MM.1S (cell line): ENCODE data around the gene FMOD.

Experiments
- EZH2 ChIP-seq: fragments of 300-600 bp; sonication (generic); optimal IDR thresholded peaks from 2 replicates; pipeline ENCODE3; 2017; ENCODE audit warnings: low read depth, mild to moderate bottlenecking, antibody characterized with exemption, low read length, mixed read lengths
- EZH2phosphoT487 ChIP-seq: fragments of 300-600 bp; sonication (generic); IDR thresholded peaks from 2 replicates; pipeline ENCODE4 v1.6.1; 2018; ENCODE audit warnings: antibody characterized with exemption, low read length
- TF ChIP-seq, protein P1 (sequence below): fragments of 300-600 bp; sonication (generic); IDR thresholded peaks from 2 replicates; pipeline ENCODE4 v1.5.1; 2016; ENCODE audit warnings: antibody characterized with exemption, low read length, mixed read lengths

GRCh38 chr1:203308923-203309331 lies 42.0 kb downstream of the FMOD start:
- TF ChIP-seq, protein P1, sequence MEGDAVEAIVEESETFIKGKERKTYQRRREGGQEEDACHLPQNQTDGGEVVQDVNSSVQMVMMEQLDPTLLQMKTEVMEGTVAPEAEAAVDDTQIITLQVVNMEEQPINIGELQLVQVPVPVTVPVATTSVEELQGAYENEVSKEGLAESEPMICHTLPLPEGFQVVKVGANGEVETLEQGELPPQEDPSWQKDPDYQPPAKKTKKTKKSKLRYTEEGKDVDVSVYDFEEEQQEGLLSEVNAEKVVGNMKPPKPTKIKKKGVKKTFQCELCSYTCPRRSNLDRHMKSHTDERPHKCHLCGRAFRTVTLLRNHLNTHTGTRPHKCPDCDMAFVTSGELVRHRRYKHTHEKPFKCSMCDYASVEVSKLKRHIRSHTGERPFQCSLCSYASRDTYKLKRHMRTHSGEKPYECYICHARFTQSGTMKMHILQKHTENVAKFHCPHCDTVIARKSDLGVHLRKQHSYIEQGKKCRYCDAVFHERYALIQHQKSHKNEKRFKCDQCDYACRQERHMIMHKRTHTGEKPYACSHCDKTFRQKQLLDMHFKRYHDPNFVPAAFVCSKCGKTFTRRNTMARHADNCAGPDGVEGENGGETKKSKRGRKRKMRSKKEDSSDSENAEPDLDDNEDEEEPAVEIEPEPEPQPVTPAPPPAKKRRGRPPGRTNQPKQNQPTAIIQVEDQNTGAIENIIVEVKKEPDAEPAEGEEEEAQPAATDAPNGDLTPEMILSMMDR = no peak
- no peak for TF ChIP-seq EZH2
- no peak for TF ChIP-seq EZH2phosphoT487
